GM12875 (cell line): ENCODE measurements around the gene RUNX1.
"Not testable (repeated sequence)": the region's sequence is repeated elsewhere in the genome, so short reads cannot be mapped to it uniquely, and the experiment has no call there.

ENCODE experiments used
- H3K4me3 ChIP-seq: one replicate; pipeline ENCODE4 v1.5.1; 2011; ENCODE audit warnings: low read depth, low read length, control low read depth
- TF ChIP-seq, protein P1 (sequence below): IDR thresholded peaks from 2 replicates; pipeline ENCODE4 v1.5.1; 2011; ENCODE audit warnings: low read depth, mild to moderate bottlenecking, control low read depth, inconsistent platforms, low read length, moderate library complexity, borderline replicate concordance; ENCODE audit not compliant: insufficient read depth

RUNX1 gene

DNA sequence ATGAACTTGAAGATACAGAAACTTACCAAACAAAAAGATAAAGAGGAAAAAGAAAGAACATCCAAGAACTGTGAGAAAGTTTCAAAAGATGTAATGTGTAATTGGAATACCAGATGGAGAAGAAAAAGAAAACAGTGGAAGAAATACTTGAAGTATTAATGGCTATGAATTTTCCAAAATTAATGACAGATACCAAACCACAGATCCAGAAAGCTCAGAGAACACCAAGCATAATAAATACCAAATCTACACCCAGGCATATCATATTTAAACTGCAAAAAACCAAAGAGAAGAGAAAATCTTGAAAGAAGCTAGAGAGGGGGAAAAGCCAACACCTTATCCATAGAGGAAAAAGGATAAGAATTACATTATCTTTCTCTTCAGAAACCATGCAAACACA, 243.9 kb downstream of the RUNX1 start:
- TF ChIP-seq, protein P1, sequence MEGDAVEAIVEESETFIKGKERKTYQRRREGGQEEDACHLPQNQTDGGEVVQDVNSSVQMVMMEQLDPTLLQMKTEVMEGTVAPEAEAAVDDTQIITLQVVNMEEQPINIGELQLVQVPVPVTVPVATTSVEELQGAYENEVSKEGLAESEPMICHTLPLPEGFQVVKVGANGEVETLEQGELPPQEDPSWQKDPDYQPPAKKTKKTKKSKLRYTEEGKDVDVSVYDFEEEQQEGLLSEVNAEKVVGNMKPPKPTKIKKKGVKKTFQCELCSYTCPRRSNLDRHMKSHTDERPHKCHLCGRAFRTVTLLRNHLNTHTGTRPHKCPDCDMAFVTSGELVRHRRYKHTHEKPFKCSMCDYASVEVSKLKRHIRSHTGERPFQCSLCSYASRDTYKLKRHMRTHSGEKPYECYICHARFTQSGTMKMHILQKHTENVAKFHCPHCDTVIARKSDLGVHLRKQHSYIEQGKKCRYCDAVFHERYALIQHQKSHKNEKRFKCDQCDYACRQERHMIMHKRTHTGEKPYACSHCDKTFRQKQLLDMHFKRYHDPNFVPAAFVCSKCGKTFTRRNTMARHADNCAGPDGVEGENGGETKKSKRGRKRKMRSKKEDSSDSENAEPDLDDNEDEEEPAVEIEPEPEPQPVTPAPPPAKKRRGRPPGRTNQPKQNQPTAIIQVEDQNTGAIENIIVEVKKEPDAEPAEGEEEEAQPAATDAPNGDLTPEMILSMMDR = no peak
- H3K4me3 ChIP-seq = no peak overlapping the region

- H3K4me3 ChIP-seq = not testable (repeated sequence)
Observed at GRCh38 chr21:34804584-34804983, 244.5 kb downstream of the RUNX1 start.

- no peak overlapping the region for H3K4me3 ChIP-seq
- TF ChIP-seq, protein P1 = no peak
Observed at GRCh38 chr21:34803782-34804370, 245.2 kb downstream of the RUNX1 start.

GRCh38 chr21:34802180-34802899, 246.8 kb downstream of the RUNX1 start:
- TF ChIP-seq, protein P1 = no peak

DNA sequence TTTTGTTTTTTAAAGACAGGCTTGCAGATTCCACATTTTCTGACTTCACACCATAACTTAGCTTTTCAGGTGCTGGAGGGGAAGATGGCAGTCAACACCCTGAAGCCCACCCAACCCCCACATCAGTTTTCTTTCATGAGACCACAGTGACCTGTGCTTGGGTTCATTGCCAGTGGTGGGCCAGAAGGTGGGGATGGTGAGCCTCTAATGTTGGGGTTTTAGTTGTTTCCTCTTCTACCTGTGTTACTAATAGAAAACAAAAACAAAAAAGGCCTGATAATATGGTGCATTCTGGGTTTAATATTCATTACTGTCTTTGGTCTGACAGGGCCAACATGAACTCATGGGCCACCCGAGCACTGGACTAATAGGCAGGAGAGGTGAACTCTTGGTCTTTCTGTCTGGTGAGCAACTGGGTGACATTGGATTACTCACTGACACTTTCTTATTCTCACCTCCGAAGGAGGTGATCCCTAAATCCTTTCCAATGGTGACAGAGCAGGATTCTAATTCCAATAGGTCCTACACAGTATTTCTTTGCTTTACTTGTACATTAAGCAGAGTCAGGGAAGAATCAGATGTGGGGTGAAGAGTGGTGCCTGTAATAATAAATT, 247.5 kb downstream of the RUNX1 start:
- no peak overlapping the region for H3K4me3 ChIP-seq
- TF ChIP-seq, protein P1 = peak; percentile 58; the same call in 1 of the 2 replicates

More at GRCh38 chr21:34802180-34802899, 246.8 kb downstream of the RUNX1 start:
- no peak overlapping the region for H3K4me3 ChIP-seq

DNA sequence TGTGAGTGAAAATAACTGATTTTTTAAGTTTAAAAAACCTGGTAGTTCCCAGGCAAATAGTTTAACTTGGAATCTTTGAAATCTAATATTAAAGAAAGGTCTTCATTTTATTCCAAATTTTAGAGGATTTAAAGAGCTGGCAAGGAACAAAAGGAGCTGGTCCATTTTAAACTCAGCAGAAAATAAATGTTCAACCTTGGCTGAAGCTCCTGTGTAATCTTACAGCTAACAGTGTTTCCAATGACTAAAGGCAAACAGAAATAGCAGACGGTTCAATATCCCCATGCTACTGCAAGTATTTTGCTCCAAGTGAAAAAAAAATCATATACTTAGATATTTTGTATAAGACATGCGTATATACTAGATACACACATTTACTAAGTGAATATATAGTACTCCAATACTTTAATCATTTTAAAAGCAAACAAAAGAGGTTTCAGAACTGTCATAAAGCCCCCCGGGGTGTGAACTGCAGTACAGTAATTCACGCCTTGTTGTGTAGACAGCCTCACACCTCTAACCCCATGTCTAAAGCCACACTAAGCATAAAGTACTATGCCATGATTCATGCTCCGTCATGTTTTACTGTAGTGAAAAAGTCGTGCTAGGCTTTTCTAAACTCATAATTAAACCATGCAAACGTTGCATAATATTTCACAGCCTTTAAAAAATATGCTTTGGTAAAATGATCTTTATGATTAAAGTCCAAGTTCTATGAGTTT, 248.1 kb downstream of the RUNX1 start:
- TF ChIP-seq, protein P1 = no peak

GRCh38 chr21:34799092-34799491, 250.0 kb downstream of the RUNX1 start:
- TF ChIP-seq, protein P1 = no peak
- H3K4me3 ChIP-seq = no peak overlapping the region

More for the DNA sequence above, 248.1 kb downstream of the RUNX1 start:
- no peak overlapping the region for H3K4me3 ChIP-seq
